Measurements from ENCODE around the gene USP22. TPM values are rescaled to one million over a fixed set of nuclear protein-coding genes. Genes with fewer than 3 reads are reported as not detected.

USP22 gene
- polyA plus RNA-seq, 1 donor (not counting 4 experiments of a cell fraction or from before 2014, with no cell fraction given), result 111 TPM

DNA sequence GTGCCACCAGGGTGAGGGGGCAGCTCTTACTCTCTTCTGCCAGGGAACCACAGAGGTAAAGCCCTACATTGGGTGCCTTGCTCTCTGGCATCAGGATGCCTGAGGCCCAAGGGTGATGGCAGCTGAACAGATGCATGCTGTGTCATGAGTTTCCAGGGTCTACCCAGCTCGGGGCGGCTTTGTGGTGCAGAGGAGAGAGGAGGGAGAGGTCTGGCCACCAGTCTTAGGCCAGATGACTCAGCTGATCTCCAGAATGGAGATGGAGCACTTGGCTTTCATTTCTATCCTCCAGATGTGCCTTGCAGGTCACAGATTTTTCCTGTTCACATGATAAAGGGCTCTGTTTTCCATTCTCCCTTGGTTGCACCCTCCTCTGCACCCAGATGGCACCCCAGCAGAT lies 23.6 kb upstream of the USP22 start:
- Histone ChIP-seq H3K9me1 (ENCODE audit: control insufficient read depth, extremely low read depth, insufficient read depth, low read length) (no peaks in the 10 kb centered on the region), H4K20me1 (ENCODE audit: control insufficient read depth, extremely low read depth, insufficient read depth, low read length) (no peaks in the 10 kb centered on the region), H3K4me3 (ENCODE audit: control insufficient read depth in 2 of 3, extremely low read depth in 1 of 3, insufficient read depth in 2 of 3, low read depth in 1 of 3, low read length in 3 of 3) (no peak overlapping the region), H3K79me2 (ENCODE audit: control insufficient read depth, insufficient read depth, low read length) (no peaks in the 10 kb centered on the region), H3K4me1 (ENCODE audit: control insufficient read depth, extremely low read depth, insufficient read depth, low read length) (no peaks in the 10 kb centered on the region), H2AFZ (ENCODE audit: control insufficient read depth, low read length) (no peak overlapping the region), H3K27ac (ENCODE audit: control insufficient read depth, insufficient read depth, low read length) (no peak overlapping the region), H3K27me3 (ENCODE audit: control insufficient read depth, extremely low read depth, insufficient read depth, low read length) (no peaks in the 10 kb centered on the region), H3K36me3 (ENCODE audit: control insufficient read depth in 2 of 2, extremely low read depth in 1 of 2, insufficient read depth in 2 of 2, low read length in 2 of 2) (no peaks in the 10 kb centered on the region), H3K4me2 (ENCODE audit: control insufficient read depth, extremely low read depth, insufficient read depth, low read depth, low read length) (no peak overlapping the region), H3K9ac (ENCODE audit: control insufficient read depth, extremely low read depth, insufficient read depth, low read length) (no peak overlapping the region), H3K9me3 (ENCODE audit: control insufficient read depth, low read depth, low read length) (no peaks in the 10 kb centered on the region)
- no peak for DNase-seq (ENCODE audit: low read depth, low spot score)
- FAIRE-seq, result no peak
- TF ChIP-seq, protein P1, sequence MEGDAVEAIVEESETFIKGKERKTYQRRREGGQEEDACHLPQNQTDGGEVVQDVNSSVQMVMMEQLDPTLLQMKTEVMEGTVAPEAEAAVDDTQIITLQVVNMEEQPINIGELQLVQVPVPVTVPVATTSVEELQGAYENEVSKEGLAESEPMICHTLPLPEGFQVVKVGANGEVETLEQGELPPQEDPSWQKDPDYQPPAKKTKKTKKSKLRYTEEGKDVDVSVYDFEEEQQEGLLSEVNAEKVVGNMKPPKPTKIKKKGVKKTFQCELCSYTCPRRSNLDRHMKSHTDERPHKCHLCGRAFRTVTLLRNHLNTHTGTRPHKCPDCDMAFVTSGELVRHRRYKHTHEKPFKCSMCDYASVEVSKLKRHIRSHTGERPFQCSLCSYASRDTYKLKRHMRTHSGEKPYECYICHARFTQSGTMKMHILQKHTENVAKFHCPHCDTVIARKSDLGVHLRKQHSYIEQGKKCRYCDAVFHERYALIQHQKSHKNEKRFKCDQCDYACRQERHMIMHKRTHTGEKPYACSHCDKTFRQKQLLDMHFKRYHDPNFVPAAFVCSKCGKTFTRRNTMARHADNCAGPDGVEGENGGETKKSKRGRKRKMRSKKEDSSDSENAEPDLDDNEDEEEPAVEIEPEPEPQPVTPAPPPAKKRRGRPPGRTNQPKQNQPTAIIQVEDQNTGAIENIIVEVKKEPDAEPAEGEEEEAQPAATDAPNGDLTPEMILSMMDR (optimal IDR thresholded peaks at IDR 0.05 in 1 of 3, IDR thresholded peaks at IDR 0.05 in 1 of 3, conservative IDR thresholded peaks at IDR 0.05 in 1 of 3; ENCODE audit: extremely low read depth in 1 of 3, insufficient read depth in 2 of 3, low read length in 3 of 3), result no peak
- no peak for TF ChIP-seq EZH2 (IDR thresholded peaks at IDR 0.05; ENCODE audit: low read length)
- dilution Hi-C loops (cut with MboI; ENCODE audit: extremely low pct_ligation_motif_present, low sequenced_read_pairs), result no loop called here

DNA sequence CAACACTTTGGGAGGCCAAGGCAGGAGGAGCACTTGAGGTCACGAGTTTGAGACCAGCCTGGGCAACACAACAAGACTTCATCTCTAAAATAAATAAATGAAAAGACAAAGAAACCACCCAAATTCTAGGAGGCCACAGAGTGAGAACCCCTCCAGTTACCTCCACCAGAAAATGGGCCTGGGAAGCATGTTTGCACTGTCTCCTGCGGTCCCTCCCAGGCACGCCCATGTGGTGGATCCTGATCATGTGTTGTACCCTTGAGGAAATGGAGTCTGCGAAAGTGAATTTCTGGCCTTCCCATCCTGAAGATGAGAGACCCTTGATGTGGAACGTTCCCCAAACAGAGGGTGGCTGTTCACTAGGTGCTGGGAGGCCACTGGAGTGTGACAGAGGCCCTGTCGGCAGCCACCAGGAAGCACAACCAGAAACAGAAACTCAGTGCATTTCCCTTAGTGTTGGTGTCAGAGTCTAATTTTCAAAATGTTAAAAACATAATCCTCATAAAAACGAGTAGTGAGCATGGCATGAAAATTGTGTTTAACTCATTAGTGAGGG lies 19.2 kb upstream of the USP22 start:
- Histone ChIP-seq H3K9me1 (ENCODE audit: control insufficient read depth, extremely low read depth, insufficient read depth, low read length) (no peaks in the 10 kb centered on the region), H3K79me2 (ENCODE audit: control insufficient read depth, insufficient read depth, low read length) (no peaks in the 10 kb centered on the region), H3K4me2 (ENCODE audit: control insufficient read depth, extremely low read depth, insufficient read depth, low read depth, low read length) (no peak overlapping the region), H3K36me3 (ENCODE audit: control insufficient read depth in 2 of 2, extremely low read depth in 1 of 2, insufficient read depth in 2 of 2, low read length in 2 of 2) (no peaks in the 10 kb centered on the region), H4K20me1 (ENCODE audit: control insufficient read depth, extremely low read depth, insufficient read depth, low read length) (no peaks in the 10 kb centered on the region), H3K9ac (ENCODE audit: control insufficient read depth, extremely low read depth, insufficient read depth, low read length) (no peak overlapping the region), H3K27ac (ENCODE audit: control insufficient read depth, insufficient read depth, low read length) (no peak overlapping the region), H2AFZ (ENCODE audit: control insufficient read depth, low read length) (no peak overlapping the region), H3K4me3 (ENCODE audit: control insufficient read depth in 2 of 3, extremely low read depth in 1 of 3, insufficient read depth in 2 of 3, low read depth in 1 of 3, low read length in 3 of 3) (no peak overlapping the region), H3K4me1 (ENCODE audit: control insufficient read depth, extremely low read depth, insufficient read depth, low read length) (peaks cover 3% of the 10 kb centered on the region), H3K27me3 (ENCODE audit: control insufficient read depth, extremely low read depth, insufficient read depth, low read length) (no peaks in the 10 kb centered on the region), H3K9me3 (ENCODE audit: control insufficient read depth, low read depth, low read length) (no peaks in the 10 kb centered on the region)
- DNase-seq (ENCODE audit: low read depth, low spot score) (no peak), FAIRE-seq (no peak)
- TF ChIP-seq EZH2 (IDR thresholded peaks at IDR 0.05; ENCODE audit: low read length), result no peak
- TF ChIP-seq, protein P1 (optimal IDR thresholded peaks at IDR 0.05 in 1 of 3, IDR thresholded peaks at IDR 0.05 in 1 of 3, conservative IDR thresholded peaks at IDR 0.05 in 1 of 3; ENCODE audit: extremely low read depth in 1 of 3, insufficient read depth in 2 of 3, low read length in 3 of 3), result no peak
- dilution Hi-C loops (cut with MboI; ENCODE audit: extremely low pct_ligation_motif_present, low sequenced_read_pairs), result no loop called here

All from keratinocyte (primary cell).